ENCODE data around the gene RRM1.
"Not testable (repeated sequence)": the region's sequence is repeated elsewhere in the genome, so short reads cannot be mapped to it uniquely, and the experiment has no call there.

RRM1 gene

DNA sequence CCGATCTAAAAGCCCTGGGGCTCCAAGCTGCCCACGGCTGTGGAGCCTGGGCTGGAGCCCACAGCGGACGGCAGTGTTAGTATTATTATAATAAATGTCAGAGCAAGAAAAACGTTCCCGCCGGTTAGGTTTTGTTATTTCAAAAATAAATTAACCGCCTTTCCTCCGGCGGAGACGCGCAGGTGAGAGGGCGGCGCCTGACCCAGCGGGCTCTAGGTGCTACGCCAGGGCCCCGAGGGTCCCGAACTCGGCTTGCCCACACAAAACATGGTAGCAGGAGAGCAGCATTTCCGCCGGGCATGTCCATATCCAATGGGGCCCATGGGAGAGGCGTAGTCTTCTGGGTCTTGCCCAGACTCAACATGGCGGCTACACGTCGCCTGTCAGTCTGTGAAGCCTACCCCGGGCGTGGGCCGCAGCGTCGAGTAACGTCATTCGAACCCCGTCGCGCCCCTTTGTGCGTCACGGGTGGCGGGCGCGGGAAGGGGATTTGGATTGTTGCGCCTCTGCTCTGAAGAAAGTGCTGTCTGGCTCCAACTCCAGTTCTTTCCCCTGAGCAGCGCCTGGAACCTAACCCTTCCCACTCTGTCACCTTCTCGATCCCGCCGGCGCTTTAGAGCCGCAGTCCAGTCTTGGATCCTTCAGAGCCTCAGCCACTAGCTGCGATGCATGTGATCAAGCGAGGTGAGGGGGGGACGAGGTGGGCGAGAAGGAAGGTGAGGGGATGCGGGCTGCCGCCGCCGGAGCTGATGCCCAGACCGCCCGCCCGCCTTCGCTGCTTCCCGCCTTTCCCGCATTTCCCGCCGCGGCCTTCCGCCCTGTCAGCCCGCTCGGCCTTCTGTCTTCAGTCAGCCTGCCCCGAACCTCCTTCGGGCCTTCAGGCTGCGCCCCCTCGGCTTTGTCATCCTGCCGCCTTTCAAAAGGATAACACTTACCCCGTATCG lies at the start of gene RRM1:
Gene RRM1, plus strand, starts transcription at position 452 of the 944 bp plus-strand sequence. Its CDS starts 214 bp downstream, at position 666.
- DNase-seq (ENCODE audit: low read depth in 2 of 3, low spot score in 1 of 3), result peak; percentile 90 to 93 (median 92)

DNA sequence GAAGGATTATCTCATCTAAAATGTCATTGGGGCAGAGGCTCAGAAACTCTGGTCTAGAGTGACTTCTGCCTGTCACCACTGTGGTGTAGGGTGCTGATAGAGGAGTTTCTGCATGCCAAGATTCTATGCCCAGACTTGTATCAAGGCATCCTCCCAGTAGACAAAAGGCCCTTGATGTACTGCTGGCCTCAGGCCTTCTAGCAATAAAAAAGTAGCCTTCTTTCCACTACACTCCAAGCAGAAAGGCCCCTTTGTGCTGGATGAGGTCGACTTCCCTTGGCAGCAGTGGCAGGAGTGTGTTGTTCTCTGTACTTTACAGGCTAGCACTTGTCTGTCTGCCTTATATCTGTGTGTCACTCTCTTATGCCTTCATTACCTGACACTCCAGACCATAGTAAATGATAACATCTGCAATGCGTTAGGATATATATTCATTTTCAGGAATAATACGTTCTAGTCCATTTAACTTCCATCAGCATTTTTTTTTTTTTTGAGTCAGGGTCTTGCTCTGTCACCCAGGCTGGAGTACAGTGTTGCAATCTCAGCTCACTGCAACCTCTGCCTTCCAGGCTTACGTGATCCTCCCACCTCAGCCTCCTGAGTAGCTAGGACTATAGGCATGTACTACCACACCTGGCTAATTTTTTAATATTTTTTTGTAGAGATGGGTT lies 49.5 kb upstream of the RRM1 start:
- no peak for DNase-seq (ENCODE audit: low read depth in 2 of 3, low spot score in 1 of 3)

GRCh38 chr11:4048340-4048739 lies 46.3 kb upstream of the RRM1 start:
- no peak for DNase-seq (ENCODE audit: low read depth in 2 of 3, low spot score in 1 of 3)

GRCh38 chr11:4049006-4049405 lies 45.6 kb upstream of the RRM1 start:
- no peak for DNase-seq (ENCODE audit: low read depth in 2 of 3, low spot score in 1 of 3)

- no peak for DNase-seq (ENCODE audit: low read depth in 2 of 3, low spot score in 1 of 3)
Measured at GRCh38 chr11:4050138-4050537, 44.5 kb upstream of the RRM1 start.

DNA sequence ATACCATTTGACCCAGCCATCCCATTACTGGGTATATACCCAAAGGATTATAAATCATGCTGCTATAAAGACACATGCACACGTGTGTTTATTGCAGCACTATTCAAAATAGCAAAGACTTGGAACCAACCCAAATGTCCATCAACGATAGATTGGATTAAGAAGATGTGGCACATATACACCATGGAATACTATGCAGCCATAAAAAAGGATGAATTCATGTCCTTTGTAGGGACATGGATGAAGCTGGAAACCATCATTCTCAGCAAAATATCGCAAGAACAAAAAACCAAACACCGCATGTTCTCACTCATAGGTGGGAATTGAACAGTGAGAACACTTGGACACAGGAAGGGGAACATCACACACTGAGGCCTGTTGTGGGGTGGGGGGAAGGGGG lies 41.4 kb upstream of the RRM1 start:
- not testable (repeated sequence) for DNase-seq (ENCODE audit: low read depth in 2 of 3, low spot score in 1 of 3)

DNA sequence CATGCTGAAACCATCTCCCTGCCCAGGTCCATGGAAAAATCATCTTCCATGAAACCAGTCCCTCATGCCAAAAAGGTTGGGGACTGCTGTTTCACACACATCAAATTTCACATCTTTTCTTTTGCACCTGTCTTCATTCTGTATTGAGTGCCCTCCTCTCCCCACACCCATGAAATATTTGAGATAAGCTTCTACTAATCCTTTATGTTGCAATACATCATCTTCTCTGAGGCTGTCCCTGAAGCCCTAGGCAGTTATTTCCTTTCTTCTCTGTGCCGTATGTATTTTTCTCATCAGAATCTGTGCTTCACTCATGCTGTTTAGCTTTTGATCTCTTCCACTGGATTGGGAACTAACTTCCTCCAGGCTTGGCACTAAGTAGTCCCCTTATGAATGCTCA lies 40.0 kb upstream of the RRM1 start:
- DNase-seq (ENCODE audit: low read depth in 2 of 3, low spot score in 1 of 3), result no peak

- no peak for DNase-seq (ENCODE audit: low read depth in 2 of 3, low spot score in 1 of 3)
Measured at GRCh38 chr11:4059424-4059823, 35.2 kb upstream of the RRM1 start.

GRCh38 chr11:4060182-4060923 lies 34.2 kb upstream of the RRM1 start:
- no peak for DNase-seq (ENCODE audit: low read depth in 2 of 3, low spot score in 1 of 3)

DNA sequence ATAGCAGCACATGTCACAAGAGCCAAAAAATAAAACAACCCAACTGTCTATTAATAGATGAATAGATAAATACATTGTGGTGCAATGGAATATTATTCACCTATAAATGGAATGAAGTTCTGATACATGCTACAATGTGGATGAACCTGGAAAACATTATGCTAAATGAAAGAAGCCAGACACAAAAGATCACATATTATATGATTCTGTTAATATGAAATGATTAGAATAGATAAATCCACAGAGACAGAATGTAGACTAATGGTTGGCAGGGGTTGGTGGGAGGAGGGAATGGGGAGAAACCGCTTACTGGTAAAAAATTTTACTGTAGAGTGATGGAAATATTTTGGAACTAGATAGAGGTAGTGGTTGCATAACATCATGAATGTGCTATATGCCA lies 32.9 kb upstream of the RRM1 start:
- DNase-seq (ENCODE audit: low read depth in 2 of 3, low spot score in 1 of 3), result no peak

GRCh38 chr11:4063348-4063747 lies 31.3 kb upstream of the RRM1 start:
- DNase-seq (ENCODE audit: low read depth in 2 of 3, low spot score in 1 of 3), result no peak

DNA sequence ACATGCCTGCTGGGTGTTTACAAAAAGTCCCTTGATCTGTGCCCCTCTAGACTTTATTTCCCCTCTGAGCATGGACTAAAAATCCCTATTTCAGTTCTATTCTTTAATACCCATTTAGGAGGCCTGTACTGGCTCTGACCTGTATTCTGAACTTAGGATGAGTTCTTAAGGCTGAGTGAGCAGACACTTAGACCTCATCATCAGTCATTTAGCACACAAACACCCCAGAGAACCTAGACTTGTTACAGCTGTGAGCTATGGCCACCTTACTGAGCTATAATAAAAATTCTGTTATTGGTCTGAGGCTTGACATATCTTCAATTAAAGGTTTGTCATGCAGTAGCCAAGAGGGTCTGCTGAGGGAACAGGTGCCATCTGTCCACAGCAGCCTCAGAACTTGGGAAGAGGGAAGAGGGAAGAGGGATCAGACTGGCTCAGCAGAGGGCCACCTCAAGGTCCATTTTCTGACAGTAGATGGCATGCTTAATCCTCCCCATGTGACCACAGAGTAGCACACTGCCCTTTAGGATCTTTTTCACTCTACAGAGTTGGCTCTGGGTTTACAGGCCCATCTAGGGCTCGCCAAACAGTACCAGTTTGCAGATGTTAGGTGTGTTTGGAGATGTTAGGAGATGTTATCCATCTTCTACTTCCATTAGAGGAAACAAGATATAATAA lies 30.2 kb upstream of the RRM1 start:
- DNase-seq (ENCODE audit: low read depth in 2 of 3, low spot score in 1 of 3), result no peak

GRCh38 chr11:4065086-4065485 lies 29.5 kb upstream of the RRM1 start:
- DNase-seq (ENCODE audit: low read depth in 2 of 3, low spot score in 1 of 3), result no peak

DNA sequence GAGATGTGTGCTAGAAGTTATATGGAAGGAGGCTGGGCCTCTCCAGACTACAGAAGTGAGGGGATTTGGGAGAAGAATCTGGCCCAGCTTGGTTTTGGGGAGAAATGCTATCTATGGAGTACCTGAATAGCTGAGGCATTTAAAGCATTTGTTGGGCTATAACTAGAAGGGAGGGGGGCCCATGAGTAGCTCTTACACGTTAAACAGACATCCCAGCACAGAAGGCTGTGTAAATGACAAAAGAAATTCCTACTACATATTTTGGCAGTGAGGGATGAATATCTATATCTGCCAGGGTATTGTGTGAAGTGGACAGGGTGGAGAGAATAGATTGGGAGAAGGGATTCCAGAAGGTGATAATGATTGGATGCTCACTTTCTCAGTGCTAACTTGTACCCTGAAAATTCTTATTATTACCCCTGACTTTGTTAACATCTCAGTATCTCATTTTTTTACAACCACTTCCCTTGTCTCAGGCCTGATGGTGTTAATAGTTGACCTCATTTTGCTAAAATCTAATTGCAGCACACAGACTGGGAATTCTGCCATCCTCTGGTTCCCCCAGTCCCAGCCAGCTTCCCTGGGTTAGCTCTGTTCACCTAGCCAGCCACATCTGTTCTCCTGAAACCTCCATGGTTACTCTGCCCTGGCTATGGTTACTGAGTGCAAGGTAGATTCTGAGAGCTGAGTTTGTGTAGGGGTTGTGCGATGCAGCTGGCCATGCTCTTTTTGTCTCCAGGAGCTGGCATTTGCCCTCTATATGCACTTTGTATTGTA lies 28.8 kb upstream of the RRM1 start:
- no peak for DNase-seq (ENCODE audit: low read depth in 2 of 3, low spot score in 1 of 3)

DNA sequence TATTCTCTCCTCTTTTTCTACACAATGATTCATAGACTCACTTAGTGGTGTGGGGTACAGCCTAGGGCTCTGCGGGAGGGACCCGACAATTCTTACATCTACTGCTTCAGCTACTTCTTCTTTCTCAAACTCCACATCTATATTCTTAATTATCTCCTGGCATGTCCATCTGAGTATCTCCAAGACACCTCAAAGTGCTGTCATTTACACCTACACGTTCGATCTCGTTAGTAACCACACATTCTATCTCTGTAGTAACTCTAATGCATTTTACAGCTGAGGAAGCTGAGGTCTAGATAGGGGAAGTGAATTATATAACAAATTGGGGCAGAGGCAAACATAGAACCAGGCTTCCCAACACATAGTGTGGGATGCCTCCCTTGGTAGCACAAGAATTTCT lies 27.7 kb upstream of the RRM1 start:
- no peak for DNase-seq (ENCODE audit: low read depth in 2 of 3, low spot score in 1 of 3)

DNA sequence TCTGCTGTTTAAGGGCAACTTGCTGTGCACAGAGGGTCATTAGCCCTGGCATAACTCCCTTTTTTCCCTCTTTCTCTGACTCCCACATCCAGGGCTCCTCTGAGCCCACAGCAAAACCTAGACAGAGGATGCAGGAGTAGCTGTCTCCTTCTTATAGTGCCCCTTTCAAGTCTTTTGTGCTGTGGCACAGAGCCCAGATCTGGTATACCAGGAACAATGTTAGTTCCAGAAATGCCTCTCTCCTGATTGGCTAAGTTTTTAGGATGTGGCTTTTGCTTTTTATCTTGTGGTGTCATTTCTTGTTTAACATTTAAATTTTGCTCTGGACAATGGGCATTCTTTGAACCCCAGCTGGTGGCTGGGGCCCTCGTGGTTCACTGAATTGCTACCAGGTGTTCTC lies 25.6 kb upstream of the RRM1 start:
- DNase-seq (ENCODE audit: low read depth in 2 of 3, low spot score in 1 of 3), result no peak

- DNase-seq (ENCODE audit: low read depth in 2 of 3, low spot score in 1 of 3), result no peak
Measured at GRCh38 chr11:4071325-4071724, 23.3 kb upstream of the RRM1 start.

- DNase-seq (ENCODE audit: low read depth in 2 of 3, low spot score in 1 of 3), result no peak
Measured at GRCh38 chr11:4071914-4072313, 22.7 kb upstream of the RRM1 start.

DNA sequence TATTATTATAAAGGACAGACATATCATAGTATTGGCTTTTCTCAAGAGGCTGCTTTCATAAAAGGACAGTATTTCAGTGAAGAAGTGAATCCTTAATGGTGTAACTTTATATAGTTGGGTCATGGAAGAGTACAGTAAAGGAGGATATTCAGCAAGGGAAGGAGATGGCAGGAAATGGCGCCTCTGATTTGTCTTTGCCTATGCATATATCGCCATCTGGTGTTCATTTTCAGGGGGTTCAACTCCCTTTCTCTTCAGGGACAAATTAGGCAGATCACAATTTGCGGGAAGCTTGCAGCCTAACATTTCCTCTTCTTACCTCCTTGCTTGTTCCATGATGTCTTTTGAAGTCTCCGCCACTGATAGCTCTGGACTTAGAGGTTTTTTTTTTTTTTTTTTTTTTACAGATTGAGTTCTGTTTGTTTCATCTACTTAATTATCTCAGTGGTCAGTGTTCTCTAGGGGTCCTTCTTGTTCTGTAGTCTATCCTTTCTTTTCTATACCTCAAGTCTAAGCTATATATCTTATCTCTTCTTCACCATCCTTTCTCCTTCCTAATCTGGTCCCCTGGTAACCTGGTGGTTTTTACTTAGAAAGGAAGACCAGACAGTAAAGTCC lies 21.8 kb upstream of the RRM1 start:
- DNase-seq (ENCODE audit: low read depth in 2 of 3, low spot score in 1 of 3), result peak in 2 of 3 donors; percentile 14 to 59

- DNase-seq (ENCODE audit: low read depth in 2 of 3, low spot score in 1 of 3), result no peak
Measured at GRCh38 chr11:4074266-4074665, 20.3 kb upstream of the RRM1 start.

Data from stimulated activated CD4-positive, alpha-beta T cell treated with anti-CD3 and anti-CD28 coated beads, Interleukin-12 subunit alpha, Interleukin-12 subunit beta, amount 100 ng/mL, for 48 hours (primary cell).